HPDE6-E6E7 (cell line): ENCODE data around the gene PSME3.
"Not testable (repeated sequence)": the region's sequence is repeated elsewhere in the genome, so short reads cannot be mapped to it uniquely, and the experiment has no call there.

ENCODE experiments used
- DNase-seq: peaks from one replicate; pipeline ENCODE4 v3.0.0; 2011; ENCODE audit warnings: missing footprints; ENCODE audit errors: extremely low spot score

The PSME3 gene

DNA sequence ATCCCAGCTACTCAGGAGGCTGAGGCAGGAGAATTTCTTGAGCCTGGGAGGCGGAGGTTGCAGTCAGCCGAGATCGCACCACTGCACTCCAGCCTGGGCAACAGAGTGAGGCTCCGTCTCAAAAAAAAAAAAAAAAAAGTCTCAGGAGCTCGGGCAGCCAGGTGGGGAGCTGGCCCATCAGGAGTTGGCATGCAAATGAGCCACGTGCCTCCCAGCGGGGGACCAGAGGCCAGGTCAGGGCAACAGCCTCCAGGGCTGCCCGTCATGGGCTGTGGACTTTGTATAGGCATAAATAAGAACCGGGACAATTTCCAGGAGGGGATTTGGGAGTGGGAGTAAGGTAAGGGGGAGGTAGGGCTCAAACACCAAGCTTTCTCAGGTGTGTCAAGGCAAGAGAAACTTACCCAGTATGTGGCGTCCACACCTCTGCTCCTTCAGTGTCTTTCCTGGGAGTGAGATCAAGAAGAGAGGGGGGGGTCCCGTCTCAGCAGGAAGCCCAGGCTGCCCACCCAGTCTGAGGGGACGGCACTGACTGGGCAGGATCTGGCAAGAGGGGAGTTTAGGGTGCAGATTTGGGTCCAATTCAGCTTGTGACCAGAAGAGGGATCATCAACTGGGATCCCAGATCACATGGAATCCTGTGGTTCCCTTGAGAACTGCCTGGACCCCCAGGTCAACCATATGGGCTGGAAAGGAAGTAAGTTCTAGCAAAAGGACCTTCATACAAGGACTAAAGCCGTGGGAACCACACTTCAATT is 45.1 kb downstream of the PSME3 start:
- no peak for DNase-seq

DNA sequence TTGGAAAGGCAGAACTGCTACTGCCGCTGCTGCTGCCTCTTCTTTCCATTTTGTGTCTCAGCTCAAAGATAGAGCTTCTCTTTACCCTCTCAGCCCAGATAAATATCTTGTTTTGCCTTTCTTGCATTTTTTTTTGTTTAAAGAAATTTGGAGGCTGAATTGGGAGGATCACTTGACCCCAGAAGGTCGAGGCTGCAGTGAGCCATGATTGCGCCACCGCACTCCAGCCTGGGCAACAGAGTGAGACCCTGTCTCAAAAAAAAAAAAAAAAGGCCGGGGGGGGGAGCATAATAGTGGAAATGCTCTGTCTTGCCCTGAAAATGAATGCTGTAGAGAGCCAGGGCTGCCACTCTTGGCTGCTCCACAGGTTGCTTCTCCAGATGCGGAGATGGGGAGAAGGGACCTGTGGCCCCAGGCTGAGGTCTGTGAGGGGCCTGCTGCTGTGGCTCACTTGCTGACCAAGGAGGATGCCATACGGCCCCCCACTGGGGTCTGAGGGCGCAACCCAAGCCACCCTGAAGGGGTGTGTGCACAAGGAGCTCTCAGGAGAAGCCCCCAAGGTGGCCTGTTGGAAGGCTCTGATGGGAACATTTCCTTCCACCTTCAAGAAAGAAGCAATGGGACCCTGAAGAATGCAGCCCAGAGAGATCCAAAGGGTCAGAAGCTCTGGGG is 45.9 kb downstream of the PSME3 start:
- DNase-seq = no peak

DNA sequence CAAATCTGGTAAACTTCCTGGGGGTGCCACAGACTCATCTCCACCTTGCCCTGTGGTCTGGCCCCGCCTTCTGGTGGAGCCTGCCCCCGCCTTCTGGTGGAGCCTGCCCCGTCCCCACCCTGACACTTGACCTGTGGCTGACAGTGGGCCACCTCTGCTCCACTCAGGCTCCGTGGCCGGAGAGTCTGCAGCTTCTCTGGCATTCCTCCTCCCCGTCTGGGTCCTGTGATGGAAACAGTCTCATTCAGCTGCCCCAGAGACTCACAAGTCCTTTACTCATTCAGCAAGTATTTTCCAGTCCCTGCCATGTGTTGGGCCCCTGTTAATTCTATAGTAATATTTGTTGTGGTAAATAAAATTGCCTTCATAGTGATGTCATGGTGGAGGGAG is 46.4 kb downstream of the PSME3 start:
- DNase-seq = no peak

DNA sequence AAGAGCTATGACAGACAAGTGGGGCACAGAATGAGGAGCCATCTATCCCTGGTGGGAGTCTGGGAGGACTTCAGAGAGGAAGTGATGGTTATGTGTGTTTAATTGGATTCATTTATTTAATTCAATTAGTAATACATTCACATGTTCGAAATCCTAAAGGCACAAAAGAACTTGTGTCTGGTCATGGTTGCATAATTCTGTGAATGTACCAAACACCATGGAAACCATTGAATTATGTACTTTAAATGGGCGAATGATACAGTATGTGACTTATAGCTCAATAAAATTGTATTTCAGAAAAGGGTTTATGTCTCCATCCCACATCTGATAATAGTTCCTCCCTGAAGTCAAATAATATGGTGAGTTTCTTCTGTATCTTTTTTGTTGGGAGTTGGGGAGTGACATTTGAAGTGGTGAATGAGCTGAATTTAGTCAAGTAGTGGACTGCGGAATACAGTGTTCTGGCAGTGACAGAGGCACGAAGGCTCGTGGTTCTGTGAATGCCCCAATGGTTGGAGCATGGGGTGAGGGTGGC is 47.6 kb downstream of the PSME3 start:
- no peak for DNase-seq

DNA sequence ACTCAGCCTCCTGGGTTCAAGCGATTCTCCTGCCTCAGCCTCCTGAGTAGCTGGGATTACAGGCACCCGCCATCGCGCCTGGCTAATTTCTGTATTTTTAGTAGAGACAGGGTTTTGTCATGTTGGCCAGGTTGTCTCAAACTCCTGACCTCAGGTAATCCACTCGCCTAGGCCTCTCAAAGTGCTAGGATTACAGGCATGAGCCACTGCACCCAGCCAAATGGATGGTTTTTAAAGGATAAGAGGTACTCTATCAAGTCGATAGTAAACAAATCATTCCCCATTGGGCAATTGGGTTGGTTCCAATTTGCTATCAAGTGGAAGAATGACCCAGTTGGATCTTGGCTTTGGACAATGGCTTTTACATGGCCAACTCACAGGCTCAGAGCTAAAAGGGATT is 48.5 kb downstream of the PSME3 start:
- DNase-seq = not testable (repeated sequence)

DNA sequence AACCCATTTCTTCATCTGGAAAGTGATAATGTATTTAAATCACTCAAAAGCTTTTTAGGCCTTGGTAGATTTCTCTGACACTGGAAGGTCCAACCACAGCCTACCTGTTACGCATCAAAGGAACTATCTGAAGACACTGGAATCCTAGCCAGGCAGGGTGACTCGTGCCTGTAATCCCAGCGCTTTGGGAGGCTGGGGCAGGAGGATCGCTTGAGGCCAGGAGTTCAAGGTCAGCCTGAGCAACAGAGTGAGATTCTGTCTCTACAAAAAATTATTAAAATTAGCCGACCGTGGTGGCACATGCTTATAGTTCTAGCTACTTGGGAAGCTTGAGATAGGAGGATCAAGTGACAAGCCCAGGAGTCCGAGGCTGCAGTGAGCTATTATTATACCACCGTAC is 49.0 kb downstream of the PSME3 start:
- no peak for DNase-seq

DNA sequence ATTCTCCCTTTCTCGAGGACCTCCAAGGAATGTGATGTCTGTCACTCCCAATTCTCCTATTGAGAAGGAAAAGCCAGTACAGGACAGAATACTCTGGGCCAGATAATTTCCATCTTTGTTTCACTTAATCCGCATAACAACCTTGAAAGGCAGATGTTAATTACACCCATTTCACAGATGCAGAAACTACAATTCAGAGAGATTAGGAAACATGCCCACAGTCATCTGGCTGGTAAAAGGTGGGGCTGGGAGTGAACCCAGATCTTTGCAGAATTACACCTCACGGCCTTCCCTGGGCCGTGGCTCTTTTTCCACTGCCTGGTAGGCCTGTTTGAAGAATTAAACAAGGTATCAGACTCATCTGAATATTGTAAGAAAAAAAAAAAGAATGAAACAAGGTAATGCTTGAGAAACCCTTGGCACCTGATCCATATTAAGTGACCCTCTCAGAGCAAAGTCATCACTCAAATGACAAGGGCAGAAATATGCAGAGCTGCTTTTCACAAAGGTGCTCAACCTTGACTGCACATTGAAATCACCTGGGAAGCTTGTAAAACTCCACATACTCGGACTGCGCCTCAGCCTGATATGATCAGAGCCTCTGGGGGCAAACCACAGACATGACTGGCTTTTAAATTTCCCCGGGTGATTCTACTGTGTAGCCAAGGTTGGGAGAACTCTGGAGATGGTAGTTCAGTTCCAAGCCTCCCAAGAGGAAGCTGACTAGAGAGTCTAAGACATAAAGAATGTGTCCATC is 50.8 kb downstream of the PSME3 start:
- no peak for DNase-seq

DNA sequence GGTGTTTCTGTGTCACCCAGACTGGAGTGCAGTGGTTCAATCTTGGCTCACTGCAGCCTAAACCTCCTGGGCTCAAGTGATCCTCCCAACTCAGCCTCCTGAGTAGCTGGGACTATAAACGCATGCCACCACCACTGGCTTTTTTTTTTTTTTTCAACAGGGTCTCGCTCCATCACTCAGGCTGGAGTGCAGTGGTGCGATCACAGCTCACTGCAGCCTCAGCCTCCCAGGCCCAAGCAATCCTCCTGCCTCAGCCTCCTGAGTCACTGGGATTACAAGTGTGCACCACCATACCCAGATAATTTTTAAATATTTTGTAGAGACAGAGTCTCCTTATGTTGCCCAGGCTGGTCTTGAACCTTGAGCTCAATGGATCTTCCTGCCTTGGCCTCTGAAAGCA is 52.6 kb downstream of the PSME3 start:
- DNase-seq = not testable (repeated sequence)

DNA sequence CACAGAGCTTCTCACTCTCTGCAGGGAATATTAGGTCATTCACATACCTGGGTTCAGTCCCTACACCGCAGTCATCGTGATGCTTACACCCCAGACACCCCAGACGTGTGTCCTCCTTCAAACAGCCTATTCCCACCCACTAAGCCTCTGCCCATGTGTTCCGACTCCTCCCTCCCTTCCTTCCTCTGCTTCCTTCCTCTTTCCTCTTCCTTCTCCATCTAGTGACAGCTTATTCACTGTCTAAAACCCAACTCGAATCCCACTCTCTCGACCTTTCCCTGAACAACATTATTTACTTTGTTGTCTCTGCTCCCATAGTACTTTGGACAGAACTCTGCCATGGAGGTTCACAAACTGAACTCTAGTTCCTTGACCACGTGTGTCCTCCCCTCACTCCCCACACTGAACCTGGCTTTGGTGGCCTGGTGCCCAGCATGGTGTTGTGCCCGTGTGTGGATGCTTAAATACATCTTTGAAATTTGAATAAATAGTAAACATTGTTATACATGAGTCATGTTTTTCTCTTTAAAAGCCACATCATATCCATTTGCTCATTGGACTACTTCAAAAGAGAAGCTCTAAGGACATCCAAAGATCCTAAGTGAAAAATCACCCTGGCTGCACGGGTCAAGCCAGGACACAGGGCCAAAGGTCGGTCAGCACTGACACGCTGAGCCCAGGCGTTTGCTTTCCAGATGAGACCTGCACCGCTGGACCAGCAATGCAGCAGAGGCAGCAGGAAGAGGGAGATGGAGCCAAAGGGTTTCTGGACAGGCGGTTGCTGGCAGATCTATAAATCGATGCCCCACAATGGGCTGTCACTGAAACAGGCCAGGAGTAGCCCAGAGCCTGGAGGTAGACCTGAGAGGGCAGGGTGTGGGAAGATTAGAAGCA is 53.3 kb downstream of the PSME3 start:
- no peak for DNase-seq

DNA sequence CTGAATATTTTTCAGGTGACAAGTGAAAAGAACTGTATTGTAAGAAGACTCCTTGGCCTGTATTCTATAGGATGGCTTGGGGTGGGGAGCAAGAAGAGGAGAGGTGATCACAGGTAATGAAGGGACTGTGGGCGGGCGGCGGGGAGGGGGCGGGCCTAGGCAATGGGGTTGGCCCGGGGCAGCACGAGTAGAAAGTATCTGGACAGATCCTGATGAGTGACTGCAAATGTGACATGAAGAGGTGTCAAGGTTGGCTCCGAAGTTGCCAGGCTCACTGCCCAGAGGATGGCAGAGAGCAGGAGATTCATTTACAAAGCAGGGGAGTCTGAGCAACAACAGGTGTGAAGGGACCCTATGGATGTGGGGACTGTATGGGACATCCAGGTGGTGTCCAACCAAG is 56.6 kb downstream of the PSME3 start:
- DNase-seq = no peak

DNA sequence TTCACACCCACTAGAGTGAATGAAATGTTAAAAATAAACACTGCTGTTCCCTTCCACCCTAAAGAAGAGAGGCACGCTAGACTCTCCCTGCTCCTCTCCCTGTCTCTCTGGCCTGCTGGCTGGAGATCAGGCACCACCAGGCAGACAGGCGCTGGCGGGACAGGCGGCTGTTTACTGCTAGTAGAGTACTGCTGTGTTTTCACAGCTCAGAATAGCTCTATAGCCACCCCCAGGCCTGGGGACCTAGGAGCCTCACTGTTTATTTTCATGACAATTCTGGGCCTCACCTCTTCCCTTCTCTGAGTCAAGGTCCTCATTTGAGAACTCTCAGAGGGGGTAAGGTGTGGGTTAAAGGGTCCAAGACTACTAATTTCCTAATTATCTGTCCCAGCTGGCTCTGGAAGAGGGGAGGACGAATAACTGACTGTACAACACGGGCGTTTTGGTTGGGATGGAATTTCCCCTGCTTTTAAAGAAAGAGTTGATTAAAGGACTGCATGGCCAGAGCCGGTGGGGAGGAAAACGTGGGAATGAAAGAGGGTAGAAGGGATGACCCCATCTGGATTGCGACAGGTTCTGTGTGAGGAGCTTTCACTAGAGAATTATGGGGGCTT is 58.4 kb downstream of the PSME3 start:
- no peak for DNase-seq

DNA sequence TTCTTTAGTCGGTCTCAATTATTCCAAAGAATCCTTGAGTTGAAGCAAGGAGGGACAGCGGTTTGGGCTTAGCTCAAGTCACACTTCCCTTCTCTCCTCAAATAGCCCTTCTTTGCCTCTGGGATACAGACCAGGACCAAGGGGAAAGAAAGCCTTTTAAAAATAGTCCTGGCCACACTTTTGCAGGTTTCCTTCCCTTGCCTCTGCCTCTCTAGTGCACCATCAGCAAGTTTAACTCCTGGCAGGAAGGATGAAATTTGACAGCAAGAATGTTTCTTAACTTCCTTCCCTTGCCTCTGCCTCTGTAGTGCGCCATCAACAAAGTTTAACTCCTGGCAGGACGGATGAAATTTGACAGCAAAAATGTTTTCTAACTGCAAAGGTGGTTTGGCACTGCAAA is 60.2 kb downstream of the PSME3 start:
- no peak for DNase-seq
